T-helper 2 cell (primary cell): Measurements from ENCODE around the gene CAPN14.
"Not testable (repeated sequence)": the region's sequence is repeated elsewhere in the genome, so short reads cannot be mapped to it uniquely, and the experiment has no call there.

Experiments used
- DNase-seq, 5 experiments: peaks; one replicate each; pipeline versions ENCODE4 v3.0.0 to v3.0.0-alpha.2; 2012 to 2022

The CAPN14 gene

GRCh38 chr2:31192851-31193392, 24.4 kb downstream of the CAPN14 start:
- no peak for DNase-seq

DNA sequence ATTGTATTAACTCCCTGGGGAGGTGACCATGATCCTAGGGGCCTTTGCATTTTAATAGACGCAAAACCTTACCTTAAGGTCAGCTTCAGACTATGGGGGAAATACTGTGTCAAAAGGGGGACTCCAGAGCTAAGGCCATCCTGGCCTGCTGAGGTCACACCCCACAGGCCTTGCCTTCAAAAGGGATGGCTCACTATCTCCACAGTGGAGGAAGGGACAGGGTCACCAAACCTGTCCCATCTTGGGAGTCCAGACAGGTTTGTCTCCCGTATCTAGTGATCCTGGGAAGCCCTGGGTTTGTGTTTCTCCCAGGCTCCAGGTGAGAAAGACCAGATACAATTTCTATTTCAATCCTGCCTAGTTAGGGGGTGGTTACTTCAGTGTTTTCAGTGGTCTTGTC, 24.9 kb downstream of the CAPN14 start:
- no peak for DNase-seq

- no peak for DNase-seq
Observed at GRCh38 chr2:31191931-31192330, 25.4 kb downstream of the CAPN14 start.

GRCh38 chr2:31190188-31190587, 27.1 kb downstream of the CAPN14 start:
- no peak for DNase-seq

- DNase-seq, result no peak
Observed at GRCh38 chr2:31189141-31189540, 28.2 kb downstream of the CAPN14 start.

- no peak for DNase-seq
Observed at GRCh38 chr2:31188131-31188530, 29.2 kb downstream of the CAPN14 start.

DNA sequence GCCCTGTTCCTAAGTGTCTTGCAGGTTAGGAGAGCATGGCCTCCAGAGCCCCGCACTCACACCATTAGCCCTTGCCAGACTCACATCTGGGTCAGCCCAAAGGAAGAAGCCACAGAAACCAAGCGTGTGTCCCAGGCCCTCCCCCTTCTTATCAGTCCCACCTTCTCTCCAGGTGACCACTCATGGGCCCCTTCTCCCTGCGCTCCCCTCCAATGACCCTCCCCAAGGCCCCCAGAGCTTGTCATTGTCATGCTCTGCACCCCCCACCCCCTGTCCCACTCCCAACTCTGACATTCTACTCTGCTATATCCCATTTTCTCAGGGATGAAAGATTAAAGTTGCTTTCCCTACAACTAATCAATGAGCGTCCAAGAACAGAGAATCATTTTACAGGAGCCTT, 30.1 kb downstream of the CAPN14 start:
- DNase-seq, result no peak

- DNase-seq, result not testable (repeated sequence)
Observed at GRCh38 chr2:31183973-31184372, 33.3 kb downstream of the CAPN14 start.

DNA sequence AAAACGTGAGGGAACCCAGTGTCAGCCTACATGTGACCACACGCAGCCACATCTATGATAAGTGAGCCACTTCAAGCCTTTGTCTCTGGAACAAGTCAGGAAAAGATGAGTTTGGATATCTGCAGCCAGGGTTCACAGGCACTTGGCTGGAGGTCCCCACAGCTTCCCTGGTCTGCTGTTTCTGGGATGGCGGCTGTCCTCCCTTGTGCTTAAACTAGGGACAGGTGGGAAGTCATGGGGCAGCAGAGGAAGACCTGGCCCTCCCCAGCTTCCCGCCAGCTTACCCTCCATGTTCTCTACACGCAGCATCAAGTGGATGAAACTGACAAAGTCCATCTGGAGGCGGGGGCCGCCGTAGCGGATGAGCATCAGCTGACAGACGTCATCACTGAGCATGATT, 40.6 kb downstream of the CAPN14 start:
- DNase-seq, result no peak

DNA sequence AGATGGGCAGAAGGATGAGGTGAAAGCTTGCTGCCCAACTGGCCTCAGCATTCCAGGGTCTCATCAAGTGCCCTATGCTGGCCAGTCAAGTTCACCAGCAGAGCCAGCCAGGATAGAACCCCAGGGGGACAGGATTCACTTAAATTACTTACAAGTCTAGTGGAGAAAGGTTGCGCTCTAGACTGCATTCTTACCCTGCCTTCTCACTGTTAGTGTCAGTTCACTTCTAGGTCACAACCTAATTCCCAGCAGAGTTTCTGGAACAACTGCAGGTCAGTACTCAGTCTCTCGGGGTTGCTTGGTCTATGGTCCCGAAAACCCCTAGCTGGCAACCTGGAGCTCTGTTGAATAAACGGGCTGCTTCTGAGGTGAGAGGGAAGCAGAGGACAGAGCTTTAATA, 46.2 kb downstream of the CAPN14 start:
- no peak for DNase-seq

DNA sequence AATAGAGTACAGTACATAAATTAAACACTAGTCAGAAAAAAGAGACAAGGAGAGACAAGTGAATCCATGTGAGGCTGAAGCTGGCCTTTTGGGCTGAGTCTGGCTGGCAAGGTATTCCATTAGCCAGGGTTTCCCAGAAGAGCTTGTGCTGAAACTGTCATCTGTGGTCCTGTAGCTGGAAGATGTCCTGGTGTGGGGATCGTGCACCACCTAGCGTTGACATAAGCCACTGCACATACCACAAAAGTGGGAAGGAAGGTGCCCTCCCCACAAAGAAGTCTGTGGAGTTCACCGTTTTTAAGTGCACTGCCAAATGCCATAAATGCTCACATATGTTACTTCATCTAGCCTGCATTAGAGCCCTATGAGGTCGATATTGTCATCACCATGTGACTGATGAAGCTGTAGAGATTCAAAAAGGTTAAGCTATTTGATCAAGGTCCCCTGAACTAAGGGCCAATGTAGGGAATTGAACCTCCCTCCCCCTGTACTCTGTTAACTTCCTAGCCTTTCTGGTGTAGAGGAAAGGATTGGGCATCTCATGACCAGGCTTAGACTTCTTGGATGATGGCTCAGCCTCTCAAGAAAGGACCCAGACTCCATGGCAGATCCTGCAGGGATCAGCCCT, 47.1 kb downstream of the CAPN14 start:
- peak in 3 of 5 experiments; percentile 7 to 62 (median 11) for DNase-seq

- DNase-seq, result no peak
Observed at GRCh38 chr2:31168291-31168690, 49.0 kb downstream of the CAPN14 start.

- DNase-seq, result no peak
Observed at GRCh38 chr2:31166925-31167324, 50.4 kb downstream of the CAPN14 start.

- no peak for DNase-seq
Observed at GRCh38 chr2:31163011-31163539, 54.2 kb downstream of the CAPN14 start.

DNA sequence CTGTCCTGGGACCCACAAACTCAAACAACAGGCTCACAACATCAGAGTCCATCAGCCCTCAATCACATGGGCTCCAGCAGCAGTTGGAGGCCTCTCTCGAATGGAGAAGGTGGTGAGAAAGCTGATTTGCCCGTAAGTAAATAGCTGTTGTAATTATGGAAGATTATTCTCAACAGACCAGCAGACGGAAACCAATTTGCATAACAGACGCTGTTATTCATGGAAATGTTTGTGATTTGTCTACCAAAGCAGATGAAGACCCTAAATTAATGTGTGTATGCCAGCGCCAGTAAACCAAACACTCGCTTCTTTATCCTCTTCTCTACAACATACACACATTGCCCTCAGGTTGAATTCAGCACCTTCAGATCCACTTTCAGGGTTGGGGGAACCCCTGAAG, 55.7 kb downstream of the CAPN14 start:
- no peak for DNase-seq

DNA sequence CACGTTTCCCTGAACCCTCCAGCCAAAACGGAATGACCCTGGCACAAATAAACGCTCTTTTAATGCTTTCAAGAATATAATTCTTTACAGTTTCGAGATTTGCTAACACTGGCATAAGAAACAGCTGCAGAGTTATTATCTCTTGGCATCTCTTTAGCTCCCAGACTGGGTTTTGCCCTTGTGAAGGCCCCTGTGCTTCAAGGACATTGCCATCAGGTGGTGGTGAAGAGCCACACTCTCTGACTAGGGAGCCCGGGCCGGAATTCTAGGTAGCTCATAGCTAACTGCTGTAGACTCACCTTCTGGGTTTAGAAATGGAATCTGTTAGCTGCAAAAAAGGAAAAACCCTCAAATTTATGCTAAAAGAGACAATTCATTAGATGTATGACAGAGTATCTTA, 65.8 kb downstream of the CAPN14 start:
- DNase-seq, result no peak

- DNase-seq, result no peak
Observed at GRCh38 chr2:31150120-31150670, 67.1 kb downstream of the CAPN14 start.

DNA sequence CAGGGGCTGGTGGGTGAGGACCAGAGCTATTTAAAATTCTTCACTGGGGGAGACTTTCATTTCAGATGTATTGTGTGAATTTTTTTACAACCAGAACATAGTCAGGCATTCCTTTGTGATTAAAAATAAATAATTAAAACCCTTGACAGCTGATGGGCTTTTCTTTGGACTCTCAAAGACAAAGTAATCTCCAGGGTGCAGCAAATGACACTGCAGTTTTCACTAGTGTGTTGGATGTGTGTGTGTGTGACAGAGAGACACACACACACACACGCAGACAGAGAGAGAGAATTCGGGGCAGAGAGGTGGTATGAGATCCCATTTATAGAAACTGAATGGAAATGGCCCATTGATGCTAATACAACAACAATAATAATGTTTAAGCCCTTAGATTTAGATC, 68.8 kb downstream of the CAPN14 start:
- DNase-seq, result no peak

- DNase-seq, result no peak
Observed at GRCh38 chr2:31147645-31148044, 69.7 kb downstream of the CAPN14 start.

DNA sequence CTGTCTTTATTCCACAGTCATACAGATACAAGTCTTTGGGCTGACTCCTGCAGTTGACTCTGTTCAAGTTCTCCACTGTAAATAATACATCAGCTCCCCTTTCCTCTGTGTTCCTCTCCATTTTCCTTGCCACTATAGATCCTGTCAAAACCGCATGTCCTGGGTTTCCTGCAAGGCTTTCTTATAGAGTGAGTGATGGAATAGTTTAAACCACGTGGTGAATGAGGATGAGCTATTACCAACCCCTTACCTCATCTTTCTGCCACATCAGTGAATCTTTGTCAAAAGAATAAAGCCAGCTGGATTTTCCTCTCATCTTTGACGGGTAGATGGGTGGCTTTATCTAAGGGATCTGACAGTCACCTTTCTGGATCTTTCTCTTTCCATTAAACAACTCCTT, 75.2 kb downstream of the CAPN14 start:
- no peak for DNase-seq

GRCh38 chr2:31141443-31142085, 75.8 kb downstream of the CAPN14 start:
- DNase-seq, result no peak

- DNase-seq, result peak in 1 of 5 experiments; percentile 2
Observed at GRCh38 chr2:31140151-31140550, 77.2 kb downstream of the CAPN14 start.

DNA sequence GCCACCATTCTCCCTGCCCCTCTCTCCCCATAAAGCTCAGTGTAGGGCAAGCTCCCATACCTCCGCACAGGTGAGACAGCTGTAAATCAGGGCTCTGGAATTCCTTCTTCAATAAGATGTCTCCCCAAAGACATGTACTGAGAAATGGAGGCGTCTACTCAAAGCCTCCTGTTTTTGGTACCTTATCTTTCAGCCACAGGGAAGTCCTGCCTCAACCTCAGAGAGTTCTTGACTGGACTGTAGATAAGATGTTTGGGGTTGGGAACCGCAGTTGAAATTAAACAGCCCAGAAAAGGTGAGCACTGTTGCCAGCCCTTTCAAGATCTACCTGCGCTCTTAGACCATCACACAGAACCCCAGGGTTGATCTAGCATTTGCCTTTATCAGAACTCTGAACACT, 77.6 kb downstream of the CAPN14 start:
- DNase-seq, result no peak
